GDM1 (cell line): ENCODE results near the gene PKIB.
"Not testable (repeated sequence)": the region's sequence is repeated elsewhere in the genome, so short reads cannot be mapped to it uniquely, and the experiment has no call there.

Experiments
- DNase-seq: peaks from one replicate; lab custom pipeline; 2025; lab: John Stamatoyannopoulos, UW

The PKIB gene

GRCh38 chr6:122747573-122747972 is 137.4 kb downstream of the PKIB start:
- DNase-seq, result peak; percentile 9

GRCh38 chr6:122748945-122749344 is 138.7 kb downstream of the PKIB start:
- DNase-seq, result not testable (repeated sequence)

- no peak for DNase-seq
Measured at GRCh38 chr6:122749451-122750050, 139.3 kb downstream of the PKIB start.

DNA sequence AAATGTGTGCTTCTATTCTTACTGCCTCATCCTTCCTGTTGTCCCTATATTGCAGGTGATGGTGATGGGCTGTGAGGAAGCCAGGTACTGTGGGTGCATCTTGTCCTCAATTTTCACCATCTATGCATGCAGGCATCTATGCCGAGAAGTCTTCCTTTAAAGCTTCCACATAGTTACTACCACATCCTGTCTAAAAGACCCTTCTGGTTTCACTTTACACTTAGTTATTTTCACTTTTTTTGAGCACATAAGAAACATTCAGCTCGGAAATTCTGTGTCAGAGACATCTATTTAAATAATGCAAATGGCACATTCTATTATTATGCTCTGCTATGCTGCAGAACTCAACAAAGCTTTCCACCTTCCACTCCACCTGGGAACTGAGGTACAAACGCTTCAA is 141.1 kb downstream of the PKIB start:
- DNase-seq, result no peak

GRCh38 chr6:122752459-122752858 is 142.3 kb downstream of the PKIB start:
- no peak for DNase-seq

DNA sequence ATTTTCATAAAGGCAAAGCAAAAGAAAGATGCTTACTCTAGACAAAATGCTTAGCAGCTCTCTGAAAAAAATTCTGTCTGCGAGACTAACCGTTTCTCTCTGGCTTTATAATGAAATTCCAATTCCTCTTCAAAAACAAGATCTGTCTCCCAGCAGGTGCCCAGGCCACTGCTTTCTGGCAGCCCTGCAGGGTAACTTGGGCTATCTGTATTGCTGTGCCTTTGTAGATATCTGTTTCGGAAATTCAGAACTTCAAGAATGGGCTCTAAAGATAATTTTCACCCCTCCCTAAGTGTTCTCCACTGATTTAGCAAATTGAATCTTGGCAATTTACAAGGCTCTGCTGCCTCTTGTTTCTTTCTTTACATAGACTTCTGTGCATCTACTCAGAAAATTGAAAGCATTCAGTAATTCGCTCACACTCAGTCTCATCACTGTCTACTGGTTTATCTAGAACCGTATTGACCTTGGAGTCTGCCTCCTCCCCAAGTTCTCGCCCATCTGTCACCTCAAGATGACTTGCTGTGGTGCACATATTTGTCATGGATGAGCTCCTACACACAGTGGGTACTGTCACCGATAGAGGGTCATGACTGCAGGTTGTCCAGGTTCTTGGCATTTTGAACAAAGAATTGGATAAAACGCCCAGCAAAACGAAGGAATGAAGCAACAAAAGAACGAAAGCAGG is 142.9 kb downstream of the PKIB start:
- no peak for DNase-seq

DNA sequence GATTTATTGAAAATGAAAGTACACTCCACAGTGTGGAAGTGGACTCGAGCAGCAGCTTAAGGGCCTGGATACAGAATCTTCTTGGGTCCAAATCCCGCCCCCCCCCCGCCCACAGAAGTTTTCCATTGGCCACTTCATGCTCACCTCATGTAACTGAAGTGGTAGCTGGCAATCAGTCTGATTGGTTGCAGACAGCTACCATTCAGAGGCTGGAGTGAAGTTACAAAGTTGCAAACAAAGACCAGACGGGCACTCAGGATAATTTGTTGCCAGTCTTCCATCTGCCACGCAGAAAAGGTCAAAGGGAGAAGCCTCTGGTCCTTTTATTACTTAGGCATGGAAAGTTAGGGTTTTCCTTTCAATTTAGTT is 143.5 kb downstream of the PKIB start:
- DNase-seq, result no peak

GRCh38 chr6:122754191-122754731 is 144.1 kb downstream of the PKIB start:
- DNase-seq, result no peak

- DNase-seq, result no peak
Measured at GRCh38 chr6:122755901-122756300, 145.7 kb downstream of the PKIB start.

DNA sequence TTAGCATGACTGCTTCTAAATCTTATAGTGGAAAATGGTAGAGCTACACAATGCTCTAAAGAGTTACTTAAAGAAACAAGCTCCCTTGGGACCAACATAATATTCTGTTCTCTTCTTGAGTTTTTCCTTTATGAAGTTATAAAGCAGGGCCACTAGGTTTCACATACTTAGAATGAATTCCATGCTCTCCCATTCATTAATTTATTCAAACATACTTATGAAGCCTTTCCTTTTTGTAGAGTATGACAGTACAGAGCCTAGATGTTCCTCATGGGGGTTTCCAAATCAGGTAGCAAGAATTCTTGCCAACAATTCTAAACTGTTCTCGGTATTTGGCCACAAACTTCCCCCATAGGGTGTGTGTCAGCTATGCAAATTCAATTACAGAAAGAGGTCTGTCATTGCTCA is 148.7 kb downstream of the PKIB start:
- DNase-seq, result no peak

DNA sequence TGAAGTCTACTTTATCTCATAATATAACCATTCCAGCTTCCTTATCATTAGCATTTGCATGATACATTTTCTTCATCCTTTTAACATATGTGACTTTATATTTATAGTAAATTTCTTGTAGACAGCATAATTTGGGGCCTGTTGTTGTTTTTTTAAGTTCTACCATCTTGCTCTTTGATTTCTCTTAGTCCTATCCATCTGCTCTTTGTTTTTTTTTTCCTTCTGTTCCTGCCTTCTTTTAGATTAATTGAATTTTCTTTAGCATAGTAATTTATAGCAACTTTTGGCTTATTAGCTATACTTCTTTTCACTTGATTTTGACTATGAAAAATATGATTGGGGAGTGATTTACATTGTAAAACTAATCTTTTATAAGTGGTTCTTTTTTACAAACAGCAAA is 150.1 kb downstream of the PKIB start:
- no peak for DNase-seq

- DNase-seq, result no peak
Measured at GRCh38 chr6:122766256-122766655, 156.1 kb downstream of the PKIB start.

GRCh38 chr6:122770835-122771601 is 160.8 kb downstream of the PKIB start:
- no peak for DNase-seq

DNA sequence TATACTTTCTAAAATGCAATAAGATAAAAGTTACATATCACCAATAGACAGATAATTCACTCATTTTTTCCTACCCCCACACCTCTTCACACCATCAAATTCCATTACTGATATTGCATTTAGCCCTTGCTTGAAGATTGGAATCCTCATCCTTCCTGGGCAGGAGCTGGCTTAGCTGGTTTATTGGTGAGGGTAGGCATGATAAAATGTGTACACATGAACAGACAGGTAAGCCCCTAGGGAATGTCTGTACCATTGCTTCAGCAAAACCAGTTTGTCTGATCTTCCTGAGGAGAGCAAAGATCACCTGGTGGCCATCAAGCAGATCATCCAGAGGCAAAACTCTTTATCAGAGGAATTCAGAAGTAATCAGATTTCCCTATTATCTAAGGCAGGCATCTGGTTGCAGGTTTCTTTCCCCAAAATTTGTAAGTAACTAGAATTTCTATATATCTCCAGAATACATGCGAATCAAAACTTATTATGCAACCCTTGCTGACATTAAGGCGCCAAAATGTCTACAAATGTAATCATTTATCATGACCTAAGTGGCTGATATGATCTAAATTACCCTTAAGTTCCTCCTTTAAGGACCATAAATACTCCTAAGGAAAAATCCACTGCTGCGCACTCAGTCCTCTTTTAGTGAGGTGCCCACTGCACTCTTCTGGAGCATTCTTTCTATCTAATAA is 162.7 kb downstream of the PKIB start:
- DNase-seq, result no peak
